Suprapubic skin (tissue), 4 donors: ENCODE results near the gene PRKCE. TPM values are rescaled to one million over a fixed set of nuclear protein-coding genes. Genes with fewer than 3 reads are reported as not detected.
A peak's percentile ranks its signal among the peaks of the same experiment; 100 is the strongest.

ENCODE experiments used
- DNase-seq, 2 donors: peaks; one replicate each; pipeline ENCODE4 v3.0.0-alpha.2; 2019; ENCODE audit warnings: low spot score in 2 of 2
- H3K27ac ChIP-seq: fragments of 200-600 bp; sonication (generic); one replicate; pipeline ENCODE4 v1.5.1; 2019
- H3K27me3 ChIP-seq: fragments of 200-600 bp; sonication (generic); one replicate; pipeline ENCODE4 v1.5.1; 2019
- H3K36me3 ChIP-seq: fragments of 200-600 bp; sonication (generic); one replicate; pipeline ENCODE4 v1.5.1; 2019
- H3K4me1 ChIP-seq: fragments of 200-600 bp; sonication (generic); one replicate; pipeline ENCODE4 v1.5.1; 2019
- H3K4me3 ChIP-seq: fragments of 200-600 bp; sonication (generic); one replicate; pipeline ENCODE4 v1.5.1; 2019; ENCODE audit warnings: mild to moderate bottlenecking
- H3K9me3 ChIP-seq: fragments of 200-600 bp; sonication (generic); one replicate; pipeline ENCODE4 v1.5.1; 2019
- EP300 ChIP-seq: sonication (generic); formaldehyde crosslinking; IDR thresholded peaks from one replicate; pipeline ENCODE4 v1.6.1; 2017; ENCODE audit warnings: antibody characterized with exemption
- POLR2A ChIP-seq, 2 donors: fragments of 450-650 bp; IDR thresholded peaks; one replicate each; pipeline ENCODE4 v1.6.1; 2017; ENCODE audit warnings: antibody characterized with exemption in 2 of 2, mild to moderate bottlenecking in 2 of 2, moderate library complexity in 2 of 2
- POLR2AphosphoS5 ChIP-seq, 3 donors: sonication (generic); formaldehyde crosslinking; IDR thresholded peaks; one replicate each; pipeline ENCODE4 v1.6.1; 2017; ENCODE audit warnings: antibody characterized with exemption in 3 of 3
- WGBS: methylation state at CpG from one replicate; pipeline ENCODE4 v1.1.5; 2018; 5-methylcytosine and 5-hydroxymethylcytosine counted together
- total RNA-seq, 4 donors: library from RNA; depleted of rRNA; stranded (reverse); fragments of >200 nt; gene quantifications; one replicate each; pipeline ENCODE4 v1.1.0, GENCODE V29; 2016
- TF ChIP-seq, protein P1 (sequence below), 2 donors: fragments of 200-600 bp in 1 of 2; fragments of 450-650 bp in 1 of 2; sonication (generic) in 1 of 2; IDR thresholded peaks; one replicate each; pipeline ENCODE4 v1.5.1; 2016 to 2019; ENCODE audit warnings: antibody characterized with exemption in 2 of 2, mild to moderate bottlenecking in 1 of 2, moderate library complexity in 1 of 2

The PRKCE gene
- total RNA-seq, 4 donors from 2014 or later, result 7.9 to 18.3 (median 12.5) TPM

- 81% methylated on average over 4 of the region's 4 CpGs for WGBS
- no peaks in the 10 kb centered on the region for H3K27me3 ChIP-seq
- no peaks in the 10 kb centered on the region for H3K36me3 ChIP-seq
- H3K9me3 ChIP-seq, result no peaks in the 10 kb centered on the region
- DNase-seq, result no peak
- TF ChIP-seq POLR2AphosphoS5 (IDR thresholded peaks at IDR 0.05) (no peak), EP300 (no peak), POLR2A (IDR thresholded peaks at IDR 0.05) (no peak)
- TF ChIP-seq, protein P1, sequence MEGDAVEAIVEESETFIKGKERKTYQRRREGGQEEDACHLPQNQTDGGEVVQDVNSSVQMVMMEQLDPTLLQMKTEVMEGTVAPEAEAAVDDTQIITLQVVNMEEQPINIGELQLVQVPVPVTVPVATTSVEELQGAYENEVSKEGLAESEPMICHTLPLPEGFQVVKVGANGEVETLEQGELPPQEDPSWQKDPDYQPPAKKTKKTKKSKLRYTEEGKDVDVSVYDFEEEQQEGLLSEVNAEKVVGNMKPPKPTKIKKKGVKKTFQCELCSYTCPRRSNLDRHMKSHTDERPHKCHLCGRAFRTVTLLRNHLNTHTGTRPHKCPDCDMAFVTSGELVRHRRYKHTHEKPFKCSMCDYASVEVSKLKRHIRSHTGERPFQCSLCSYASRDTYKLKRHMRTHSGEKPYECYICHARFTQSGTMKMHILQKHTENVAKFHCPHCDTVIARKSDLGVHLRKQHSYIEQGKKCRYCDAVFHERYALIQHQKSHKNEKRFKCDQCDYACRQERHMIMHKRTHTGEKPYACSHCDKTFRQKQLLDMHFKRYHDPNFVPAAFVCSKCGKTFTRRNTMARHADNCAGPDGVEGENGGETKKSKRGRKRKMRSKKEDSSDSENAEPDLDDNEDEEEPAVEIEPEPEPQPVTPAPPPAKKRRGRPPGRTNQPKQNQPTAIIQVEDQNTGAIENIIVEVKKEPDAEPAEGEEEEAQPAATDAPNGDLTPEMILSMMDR (IDR thresholded peaks at IDR 0.05), result no peak
- no peak overlapping the region for H3K4me3 ChIP-seq
- peaks cover 7% of the 10 kb centered on the region for H3K4me1 ChIP-seq
- no peak overlapping the region for H3K27ac ChIP-seq
These were observed 217.7 kb downstream of the PRKCE start for GRCh38 chr2:45869165-45869501.

GRCh38 chr2:45871025-45871424 is 219.6 kb downstream of the PRKCE start:
- TF ChIP-seq, protein P1 (IDR thresholded peaks at IDR 0.05), result no peak
- TF ChIP-seq POLR2A (IDR thresholded peaks at IDR 0.05), result no peak
- no peak for TF ChIP-seq EP300
- TF ChIP-seq POLR2AphosphoS5 (IDR thresholded peaks at IDR 0.05), result no peak
- Histone ChIP-seq H3K4me3 (no peak overlapping the region), H3K9me3 (no peaks in the 10 kb centered on the region), H3K27ac (no peak overlapping the region), H3K4me1 (peaks cover 15% of the 10 kb centered on the region), H3K36me3 (no peaks in the 10 kb centered on the region), H3K27me3 (no peaks in the 10 kb centered on the region)
- 96% methylated on average over 3 of the region's 3 CpGs for WGBS
- DNase-seq, result no peak

DNA sequence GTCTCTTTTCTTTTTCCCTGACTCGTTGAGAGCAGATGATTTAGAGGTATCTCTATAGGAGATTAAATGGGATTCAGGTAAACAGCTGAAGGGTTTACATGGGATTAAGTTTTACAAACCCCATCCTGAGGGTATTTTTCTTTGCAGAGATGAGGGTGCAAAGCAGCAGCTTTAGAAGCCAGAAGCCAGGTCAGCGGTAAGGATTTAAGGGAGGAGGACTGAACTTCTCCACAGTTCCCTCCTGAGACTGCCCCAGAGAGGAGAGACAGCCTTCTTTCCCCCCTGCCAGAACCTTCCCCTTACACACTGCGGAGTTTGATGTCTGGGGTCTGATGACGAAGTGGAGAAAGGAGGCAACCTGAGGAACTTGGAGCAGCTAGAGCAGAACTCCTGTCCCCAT is 220.1 kb downstream of the PRKCE start:
- H3K27ac ChIP-seq, result no peak overlapping the region
- H3K9me3 ChIP-seq, result peaks cover 5% of the 10 kb centered on the region
- H3K4me1 ChIP-seq, result peaks cover 15% of the 10 kb centered on the region
- no peak for DNase-seq
- WGBS, result 83% methylated on average over 4 of the region's 4 CpGs
- H3K4me3 ChIP-seq, result no peak overlapping the region
- H3K27me3 ChIP-seq, result no peaks in the 10 kb centered on the region
- TF ChIP-seq, protein P1 (IDR thresholded peaks at IDR 0.05), result no peak
- TF ChIP-seq POLR2AphosphoS5 (IDR thresholded peaks at IDR 0.05), result no peak
- no peak for TF ChIP-seq POLR2A (IDR thresholded peaks at IDR 0.05)
- TF ChIP-seq EP300, result no peak
- no peaks in the 10 kb centered on the region for H3K36me3 ChIP-seq

DNA sequence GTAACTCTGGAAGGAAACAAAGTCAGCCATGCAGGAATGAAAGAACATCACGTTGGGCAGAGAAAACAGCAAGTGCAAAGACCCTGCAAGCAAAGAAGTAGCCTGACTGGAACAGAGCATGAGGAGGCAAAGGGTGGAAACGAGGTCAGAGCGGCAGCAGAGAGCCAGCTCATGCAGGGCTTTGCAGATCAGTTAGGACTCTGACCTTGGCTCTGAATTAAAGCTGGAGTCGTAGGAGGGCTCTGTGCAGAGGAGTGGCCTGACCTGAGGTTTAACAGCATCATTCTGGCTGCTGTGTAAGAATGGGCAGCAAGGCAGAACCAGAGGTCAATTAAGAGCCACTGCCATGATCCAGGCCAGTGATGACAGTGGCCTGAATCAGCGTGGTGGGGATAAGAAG is 220.7 kb downstream of the PRKCE start:
- H3K27ac ChIP-seq, result no peak overlapping the region
- no peak for TF ChIP-seq EP300
- no peak for TF ChIP-seq POLR2AphosphoS5 (IDR thresholded peaks at IDR 0.05)
- TF ChIP-seq POLR2A (IDR thresholded peaks at IDR 0.05), result no peak
- TF ChIP-seq, protein P1 (IDR thresholded peaks at IDR 0.05), result no peak
- no peaks in the 10 kb centered on the region for H3K27me3 ChIP-seq
- peaks cover 15% of the 10 kb centered on the region for H3K4me1 ChIP-seq
- no peak overlapping the region for H3K4me3 ChIP-seq
- no peak for DNase-seq
- peaks cover 6% of the 10 kb centered on the region for H3K9me3 ChIP-seq
- WGBS, result 81% methylated on average over 5 of the region's 5 CpGs
- no peaks in the 10 kb centered on the region for H3K36me3 ChIP-seq

DNA sequence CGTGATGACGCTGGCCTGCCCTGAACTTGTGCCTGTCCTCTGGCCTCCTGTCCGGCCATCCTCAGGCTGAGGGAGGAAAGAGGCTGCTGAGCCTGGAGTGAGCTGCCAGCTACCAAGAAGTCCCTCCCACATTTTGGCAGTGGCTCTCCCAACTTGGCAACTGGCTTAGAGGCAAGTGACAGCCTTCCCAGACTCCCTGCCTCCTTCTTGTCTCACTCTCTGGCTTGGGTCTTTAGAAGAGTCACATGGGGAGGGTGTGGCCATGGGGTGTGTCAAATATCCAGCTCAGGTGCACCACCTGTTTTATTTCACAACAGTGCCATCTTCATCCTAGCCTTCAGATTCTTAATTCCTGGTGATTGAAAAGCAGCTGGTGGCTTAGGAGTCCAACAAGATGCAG is 222.9 kb downstream of the PRKCE start:
- H3K27me3 ChIP-seq, result no peaks in the 10 kb centered on the region
- no peak for TF ChIP-seq POLR2A (IDR thresholded peaks at IDR 0.05)
- TF ChIP-seq EP300, result no peak
- TF ChIP-seq, protein P1 (IDR thresholded peaks at IDR 0.05), result no peak
- TF ChIP-seq POLR2AphosphoS5 (IDR thresholded peaks at IDR 0.05), result no peak
- peak; percentile 85 to 86 for DNase-seq
- H3K27ac ChIP-seq, result peak overlapping the region; percentile 29
- peaks cover 15% of the 10 kb centered on the region for H3K4me1 ChIP-seq
- WGBS, result 26% methylated on average over 3 of the region's 3 CpGs
- no peaks in the 10 kb centered on the region for H3K36me3 ChIP-seq
- peaks cover 6% of the 10 kb centered on the region for H3K9me3 ChIP-seq
- H3K4me3 ChIP-seq, result no peak overlapping the region
